HG02678 (cell line): ENCODE measurements around the gene NOXA1.
A peak's percentile ranks its signal among the peaks of the same experiment; 100 is the strongest.
"Not testable (repeated sequence)": the region's sequence is repeated elsewhere in the genome, so short reads cannot be mapped to it uniquely, and the experiment has no call there.

Experiments
- ATAC-seq: cut with Tn5 transposase; IDR thresholded peaks from one replicate; pipeline ENCODE4 v1.9.1; 2021; ENCODE audit warnings: mild to moderate bottlenecking, moderate library complexity; ENCODE audit not compliant: unreplicated experiment

NOXA1 gene

GRCh38 chr9:137405677-137406081 is 17.5 kb upstream of the NOXA1 start:
- no peak for ATAC-seq

- no peak for ATAC-seq
Observed at GRCh38 chr9:137406085-137406760, 17.0 kb upstream of the NOXA1 start.

- ATAC-seq, result no peak
Observed at GRCh38 chr9:137406876-137407589, 16.2 kb upstream of the NOXA1 start.

GRCh38 chr9:137407590-137408300 is 15.4 kb upstream of the NOXA1 start:
- no peak for ATAC-seq

GRCh38 chr9:137408651-137409405 is 14.4 kb upstream of the NOXA1 start:
- ATAC-seq, result no peak

GRCh38 chr9:137409515-137409914 is 13.7 kb upstream of the NOXA1 start:
- no peak for ATAC-seq

- not testable (repeated sequence) for ATAC-seq
Observed at GRCh38 chr9:137410236-137410890, 12.8 kb upstream of the NOXA1 start.

GRCh38 chr9:137410891-137411249 is 12.3 kb upstream of the NOXA1 start:
- no peak for ATAC-seq

GRCh38 chr9:137411260-137411644 is 11.9 kb upstream of the NOXA1 start:
- ATAC-seq, result no peak

GRCh38 chr9:137411645-137412380 is 11.4 kb upstream of the NOXA1 start:
- peak; percentile 49 for ATAC-seq

- ATAC-seq, result no peak
Observed at GRCh38 chr9:137412431-137412830, 10.8 kb upstream of the NOXA1 start.

- ATAC-seq, result no peak
Observed at GRCh38 chr9:137415451-137415850, 7.7 kb upstream of the NOXA1 start.

GRCh38 chr9:137416006-137416562 is 7.1 kb upstream of the NOXA1 start:
- no peak for ATAC-seq

- ATAC-seq, result no peak
Observed at GRCh38 chr9:137416563-137417151, 6.5 kb upstream of the NOXA1 start.

GRCh38 chr9:137417161-137418021 is 5.8 kb upstream of the NOXA1 start:
- no peak for ATAC-seq

- no peak for ATAC-seq
Observed at GRCh38 chr9:137421838-137422603, 1.2 kb upstream of the NOXA1 start.

GRCh38 chr9:137423514-137424291 is 510 bp downstream of the NOXA1 start:
- no peak for ATAC-seq
